GM12864 (cell line): ENCODE measurements around the gene STX1A.

Experiments
- DNase-seq: peaks from one replicate; pipeline ENCODE4 v3.0.0-alpha.2; 2011; ENCODE audit warnings: low read depth
- H3K4me3 ChIP-seq: 2 replicates; pipeline ENCODE4 v1.5.1; 2011; ENCODE audit warnings: mild to moderate bottlenecking, low read depth, low read length, control low read depth
- TF ChIP-seq, protein P1 (sequence below): IDR thresholded peaks from 2 replicates; pipeline ENCODE4 v1.5.1; 2011; ENCODE audit warnings: low read depth, mild to moderate bottlenecking, moderate library complexity, low read length, control low read depth, inconsistent platforms; ENCODE audit errors: missing control alignments

The STX1A gene

DNA sequence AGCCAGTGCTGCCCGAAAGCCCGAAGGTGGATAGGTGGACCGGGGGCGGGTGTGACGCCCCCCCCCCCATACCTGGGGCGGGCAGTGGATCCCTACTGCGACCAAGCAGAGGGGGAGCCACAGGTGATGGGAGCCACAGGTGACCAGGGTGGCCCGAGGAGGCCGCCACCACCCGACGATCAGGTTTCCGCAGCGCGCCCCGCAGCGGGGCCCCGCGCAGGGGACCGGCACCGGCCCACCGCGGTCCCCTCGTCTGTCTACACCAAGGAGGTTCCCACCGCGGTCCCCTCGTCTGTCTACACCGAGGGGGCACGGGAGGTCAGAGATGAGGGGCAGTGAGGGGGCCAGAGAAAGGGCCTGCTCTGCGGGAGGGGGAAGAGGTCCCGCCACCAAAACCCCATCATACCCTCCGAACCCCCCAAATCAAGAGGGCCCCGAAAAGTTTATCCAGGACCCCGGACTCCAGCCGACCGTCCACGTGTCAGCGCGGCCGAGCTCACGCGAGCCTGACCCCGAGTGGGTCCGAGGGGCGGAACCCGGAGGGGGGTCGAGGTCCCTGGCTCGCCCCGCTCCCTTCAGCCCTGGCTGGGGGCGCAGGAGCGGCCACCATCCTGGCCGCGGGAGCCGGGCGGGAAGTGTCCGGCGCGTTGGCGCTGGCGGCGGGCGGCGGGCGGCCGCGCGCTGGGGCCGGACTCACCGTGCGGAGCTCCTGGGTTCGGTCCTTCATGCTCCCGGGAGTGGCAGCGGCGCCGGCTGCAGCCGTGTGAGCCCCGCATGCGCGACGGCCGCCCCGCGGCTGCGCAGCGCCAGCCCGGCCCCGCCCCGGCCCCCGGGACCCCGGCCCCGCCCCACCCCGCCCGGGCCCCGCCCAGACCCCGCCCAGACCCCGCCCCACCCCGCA lies at the start of gene STX1A:
STX1A (minus strand) TSS at position 765 of the 901 bp plus-strand sequence; CDS start at position 727, 38 bp downstream.
- TF ChIP-seq, protein P1, sequence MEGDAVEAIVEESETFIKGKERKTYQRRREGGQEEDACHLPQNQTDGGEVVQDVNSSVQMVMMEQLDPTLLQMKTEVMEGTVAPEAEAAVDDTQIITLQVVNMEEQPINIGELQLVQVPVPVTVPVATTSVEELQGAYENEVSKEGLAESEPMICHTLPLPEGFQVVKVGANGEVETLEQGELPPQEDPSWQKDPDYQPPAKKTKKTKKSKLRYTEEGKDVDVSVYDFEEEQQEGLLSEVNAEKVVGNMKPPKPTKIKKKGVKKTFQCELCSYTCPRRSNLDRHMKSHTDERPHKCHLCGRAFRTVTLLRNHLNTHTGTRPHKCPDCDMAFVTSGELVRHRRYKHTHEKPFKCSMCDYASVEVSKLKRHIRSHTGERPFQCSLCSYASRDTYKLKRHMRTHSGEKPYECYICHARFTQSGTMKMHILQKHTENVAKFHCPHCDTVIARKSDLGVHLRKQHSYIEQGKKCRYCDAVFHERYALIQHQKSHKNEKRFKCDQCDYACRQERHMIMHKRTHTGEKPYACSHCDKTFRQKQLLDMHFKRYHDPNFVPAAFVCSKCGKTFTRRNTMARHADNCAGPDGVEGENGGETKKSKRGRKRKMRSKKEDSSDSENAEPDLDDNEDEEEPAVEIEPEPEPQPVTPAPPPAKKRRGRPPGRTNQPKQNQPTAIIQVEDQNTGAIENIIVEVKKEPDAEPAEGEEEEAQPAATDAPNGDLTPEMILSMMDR = no peak
- H3K4me3 ChIP-seq = peak within 1 kb of the TSS; percentile 66
- no peak for DNase-seq

DNA sequence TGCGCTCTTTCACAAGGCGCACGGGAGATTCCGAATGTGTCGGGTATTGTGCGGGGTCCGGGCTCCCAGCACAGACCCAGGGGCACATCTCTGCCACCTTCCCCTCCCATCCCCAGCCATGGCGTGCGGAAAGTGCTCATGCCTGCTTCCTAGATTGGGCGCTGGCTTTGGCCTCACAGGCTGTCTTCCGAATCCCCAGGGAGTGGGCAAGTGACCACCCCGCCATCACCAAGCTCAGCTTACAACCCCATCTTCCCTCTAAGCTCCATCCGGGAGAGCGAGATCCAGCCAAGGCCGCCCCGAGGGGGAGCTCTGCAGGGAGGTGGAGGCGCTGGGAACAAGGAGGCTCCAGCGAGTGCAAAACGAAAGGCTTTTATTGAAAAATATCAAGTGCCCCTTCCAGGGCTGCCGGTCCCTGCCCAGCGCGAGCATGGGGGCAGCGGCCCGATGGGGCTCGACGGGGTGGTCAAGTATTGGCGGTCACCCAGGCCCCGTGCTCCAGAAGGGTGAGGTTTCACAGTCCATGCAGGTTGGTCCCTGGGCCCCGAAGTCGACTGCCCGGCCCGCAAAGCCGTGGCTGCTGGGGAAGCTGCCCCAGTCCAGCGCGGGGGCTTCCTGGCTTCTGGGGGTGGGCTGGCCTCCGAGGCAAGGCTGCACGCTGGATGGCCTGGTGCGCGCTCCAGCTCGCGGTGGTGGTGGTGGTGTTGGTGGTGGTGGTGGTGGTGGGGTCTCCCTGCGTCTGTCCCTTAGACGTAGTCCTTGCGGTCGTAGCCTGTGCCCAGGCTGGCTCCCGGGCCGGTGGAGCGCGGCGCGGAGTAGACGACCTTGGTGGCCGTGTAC lies 49.4 kb upstream of the STX1A start:
- H3K4me3 ChIP-seq = no peak overlapping the region
- no peak for DNase-seq
- TF ChIP-seq, protein P1 = no peak

DNA sequence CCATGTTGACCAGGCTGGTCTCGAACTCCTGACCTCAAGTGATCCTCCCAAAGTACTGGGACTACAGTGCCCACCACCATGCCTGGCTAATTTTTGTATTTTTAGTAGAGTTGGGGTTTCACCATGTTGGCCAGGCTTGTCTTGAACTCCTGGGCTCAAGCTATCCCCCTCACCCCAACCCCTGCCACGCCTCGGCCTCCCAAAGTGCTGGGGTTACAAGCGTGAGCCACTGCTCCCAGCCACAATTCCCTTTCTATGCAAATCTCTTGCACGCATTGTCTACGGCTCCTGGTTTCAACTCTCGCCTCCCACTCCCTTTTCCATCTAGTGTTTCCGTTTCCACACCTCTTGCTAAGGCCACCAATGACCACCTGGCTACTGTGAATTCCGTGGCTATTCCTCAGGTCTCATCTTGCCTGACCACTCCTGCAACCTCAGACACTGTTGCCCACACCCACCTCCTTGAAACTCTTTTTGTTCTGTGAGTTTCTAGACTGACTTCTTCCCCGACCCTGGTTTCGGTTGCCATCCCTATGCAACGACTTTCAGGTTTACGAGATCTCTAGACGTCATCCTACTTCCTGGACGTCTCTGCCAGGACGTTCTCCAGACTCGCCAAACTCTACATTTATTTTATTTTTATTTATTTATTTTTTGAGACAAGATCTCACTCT lies 47.2 kb upstream of the STX1A start:
- no peak overlapping the region for H3K4me3 ChIP-seq
- DNase-seq = no peak
- TF ChIP-seq, protein P1 = no peak

DNA sequence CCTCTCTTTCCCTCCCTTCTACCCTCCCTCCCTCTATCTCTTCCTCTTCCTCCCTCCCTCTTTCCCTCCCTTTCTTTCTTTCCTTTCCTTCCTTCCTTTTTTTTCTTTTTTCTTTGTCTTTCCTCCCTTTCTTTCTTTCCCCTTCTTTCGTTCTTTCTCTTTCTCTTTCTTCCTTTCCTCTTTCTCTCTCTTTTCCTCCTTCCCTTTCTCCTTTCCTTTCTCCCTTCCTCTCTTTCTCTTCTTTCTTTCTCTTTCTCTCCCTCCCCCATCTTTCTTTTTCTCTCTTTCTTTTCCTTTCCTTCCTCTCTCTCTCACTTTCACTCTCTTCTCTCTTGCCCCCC lies 43.2 kb upstream of the STX1A start:
- TF ChIP-seq, protein P1 = no peak
- no peak overlapping the region for H3K4me3 ChIP-seq
- DNase-seq = no peak

DNA sequence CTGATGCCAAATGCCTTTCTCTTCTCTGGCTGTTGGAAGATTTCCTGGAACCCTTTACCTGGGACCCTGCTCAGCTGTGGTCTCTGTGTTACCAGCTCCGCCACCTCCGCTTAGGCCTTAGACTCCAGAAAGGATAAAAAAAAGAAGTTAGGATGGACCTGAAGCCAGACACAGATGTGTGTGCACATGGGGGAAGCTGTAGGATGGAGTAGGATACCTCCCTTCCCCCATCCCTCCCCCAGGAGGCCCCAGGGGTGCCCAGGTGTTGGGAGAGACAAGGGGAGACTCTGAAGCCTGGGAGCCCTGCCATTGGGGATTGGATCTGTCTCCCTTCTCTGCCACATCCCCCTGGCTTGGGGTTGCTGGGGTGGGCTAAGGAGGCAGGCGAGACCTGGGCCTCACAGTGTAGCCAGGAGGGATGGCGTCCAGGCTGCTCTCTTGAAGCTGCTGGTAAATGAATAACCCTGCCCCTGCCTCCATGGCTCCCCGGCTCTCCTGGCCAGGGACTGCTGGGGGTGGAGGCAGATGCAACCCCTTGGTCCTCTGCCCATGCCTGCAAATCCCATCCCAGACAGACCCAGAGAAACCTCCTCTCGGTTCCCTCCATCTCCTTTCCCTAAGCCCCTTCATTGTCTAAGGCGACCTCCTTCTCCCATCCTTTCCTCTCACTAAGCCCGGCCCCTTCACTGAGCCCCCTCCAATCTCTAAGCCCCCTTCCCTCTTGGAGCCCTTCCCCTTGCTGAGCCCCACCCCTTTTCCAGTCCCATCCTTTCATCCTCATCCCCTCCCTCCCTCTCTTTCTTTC lies 42.6 kb upstream of the STX1A start:
- TF ChIP-seq, protein P1 = no peak
- DNase-seq = no peak
- H3K4me3 ChIP-seq = no peak overlapping the region

DNA sequence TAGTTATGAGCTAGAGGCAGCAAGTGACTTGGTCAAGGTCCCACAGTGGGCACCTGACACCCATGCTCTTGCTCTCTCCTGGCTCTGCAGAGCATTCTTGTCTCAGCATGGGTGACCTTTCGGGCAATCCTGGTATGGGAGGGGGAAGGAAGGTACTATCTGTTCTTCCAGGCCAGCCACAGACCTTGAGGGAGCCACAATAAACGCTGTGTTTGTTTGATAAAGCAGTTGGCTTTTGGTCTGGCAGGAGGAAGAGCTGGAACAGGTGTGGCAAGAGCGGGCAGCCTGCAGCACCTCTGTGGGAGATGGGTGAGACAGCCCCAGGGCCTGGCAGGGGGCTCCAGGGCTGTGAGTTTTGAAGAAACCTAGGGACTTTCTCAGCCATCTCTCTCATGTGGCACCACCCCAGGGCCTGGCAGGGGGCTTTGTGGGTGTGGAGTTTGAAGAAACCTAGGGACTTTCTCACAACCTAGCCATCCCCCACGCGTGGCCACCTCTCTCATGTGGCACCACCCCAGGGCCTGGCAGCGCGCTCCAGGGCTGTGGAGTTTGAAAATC lies 39.2 kb upstream of the STX1A start:
- H3K4me3 ChIP-seq = no peak overlapping the region
- TF ChIP-seq, protein P1 = no peak
- DNase-seq = no peak
